Mesenchymal stem cell (in vitro differentiated cells and primary cell): Measurements from ENCODE around the gene DCDC1.

Experiments used
- DNase-seq: peaks from one replicate; pipeline ENCODE4 v3.0.0-alpha.2; 2013
- H2AFZ ChIP-seq: one replicate; pipeline ENCODE4 v1.6.1; 2013; ENCODE audit warnings: low read depth, mild to moderate bottlenecking, control low read depth, inconsistent platforms, low read length, moderate library complexity
- H2AK5ac ChIP-seq: 2 replicates; pipeline ENCODE4 v1.6.1; 2013; ENCODE audit warnings: low read length, moderate library complexity, mild to moderate bottlenecking, inconsistent platforms; ENCODE audit not compliant: severe bottlenecking
- H2BK120ac ChIP-seq: one replicate; pipeline ENCODE4 v1.6.1; 2013; ENCODE audit warnings: low read depth, mild to moderate bottlenecking, inconsistent platforms, low read length, moderate library complexity
- H2BK12ac ChIP-seq, 2 experiments: one replicate each; pipeline ENCODE4 v1.6.1; 2013; ENCODE audit warnings: inconsistent platforms in 2 of 2, low read length in 2 of 2, mild to moderate bottlenecking in 2 of 2, moderate library complexity in 2 of 2, control low read depth in 1 of 2
- H2BK15ac ChIP-seq: one replicate; pipeline ENCODE4 v1.6.1; 2013; ENCODE audit warnings: mild to moderate bottlenecking, low read depth, inconsistent platforms; ENCODE audit not compliant: poor library complexity, severe bottlenecking
- H2BK5ac ChIP-seq: 2 replicates; pipeline ENCODE4 v1.6.1; 2013; ENCODE audit warnings: low read depth, mild to moderate bottlenecking, low read length, control low read depth, inconsistent platforms; ENCODE audit not compliant: poor library complexity, severe bottlenecking
- H3K14ac ChIP-seq, 2 experiments: one replicate each; pipeline ENCODE4 v1.6.1; 2013; ENCODE audit warnings: inconsistent platforms in 2 of 2, low read length in 2 of 2, control low read depth in 1 of 2, mild to moderate bottlenecking in 1 of 2, moderate library complexity in 1 of 2
- H3K18ac ChIP-seq, 2 experiments: one replicate each; pipeline ENCODE4 v1.6.1; 2013; ENCODE audit warnings: inconsistent platforms in 2 of 2, low read length in 2 of 2, control low read depth in 1 of 2, low read depth in 1 of 2, mild to moderate bottlenecking in 1 of 2
- H3K23ac ChIP-seq, 2 experiments: one replicate each; pipeline ENCODE4 v1.6.1; 2013; ENCODE audit warnings: inconsistent platforms in 2 of 2, low read length in 2 of 2, mild to moderate bottlenecking in 2 of 2, moderate library complexity in 2 of 2, control low read depth in 1 of 2
- H3K27ac ChIP-seq: 2 replicates; pipeline ENCODE4 v1.5.1; 2013; ENCODE audit warnings: mild to moderate bottlenecking, moderate library complexity, low read length, control low read depth, inconsistent platforms; ENCODE audit not compliant: poor library complexity, severe bottlenecking
- H3K27me3 ChIP-seq, 2 experiments: 2 replicates each; pipeline versions ENCODE4 v1.6.1 to v1.7.0; 2013; ENCODE audit warnings: low read length in 2 of 2, mild to moderate bottlenecking in 2 of 2, moderate library complexity in 2 of 2, control low read depth in 1 of 2, inconsistent platforms in 1 of 2; ENCODE audit not compliant: control insufficient read depth in 1 of 2, insufficient read depth in 1 of 2
- H3K36me3 ChIP-seq, 2 experiments: 2 replicates each; pipeline versions ENCODE4 v1.6.1 to v1.7.0; 2013; ENCODE audit warnings: low read length in 2 of 2, control low read depth in 1 of 2, inconsistent platforms in 1 of 2, low read depth in 1 of 2, mild to moderate bottlenecking in 1 of 2; ENCODE audit not compliant: insufficient read depth in 2 of 2, control insufficient read depth in 1 of 2
- H3K4ac ChIP-seq, 2 experiments: one replicate each; pipeline ENCODE4 v1.6.1; 2013; ENCODE audit warnings: inconsistent platforms in 2 of 2, low read length in 2 of 2, mild to moderate bottlenecking in 2 of 2, moderate library complexity in 2 of 2, control low read depth in 1 of 2, low read depth in 1 of 2
- H3K4me1 ChIP-seq: 2 replicates; pipeline ENCODE4 v1.6.1; 2013; ENCODE audit warnings: low read depth, low read length, control low read depth; ENCODE audit not compliant: control insufficient read depth, insufficient read depth
- H3K4me2 ChIP-seq: 2 replicates; pipeline ENCODE4 v1.6.1; 2013; ENCODE audit warnings: low read length, mild to moderate bottlenecking, inconsistent platforms; ENCODE audit not compliant: poor library complexity, severe bottlenecking
- H3K4me3 ChIP-seq, 2 experiments: 2 replicates each; pipeline versions ENCODE4 v1.5.1 to v1.7.0; 2013; ENCODE audit warnings: low read length in 2 of 2, mild to moderate bottlenecking in 2 of 2, control low read depth in 1 of 2, low read depth in 1 of 2; ENCODE audit not compliant: insufficient read depth in 1 of 2
- H3K79me1 ChIP-seq: replicated peaks from 2 replicates; pipeline ENCODE4 v1.6.1; 2013; ENCODE audit warnings: mild to moderate bottlenecking, control low read depth, low read length, inconsistent platforms; ENCODE audit not compliant: poor library complexity, severe bottlenecking
- H3K9ac ChIP-seq: 2 replicates; pipeline ENCODE4 v1.7.0; 2013; ENCODE audit warnings: mild to moderate bottlenecking, low read length, moderate library complexity
- H3K9me3 ChIP-seq: 2 replicates; pipeline ENCODE4 v1.7.0; 2013; ENCODE audit warnings: mild to moderate bottlenecking, low read length; ENCODE audit not compliant: control insufficient read depth
- H4K8ac ChIP-seq: one replicate; pipeline ENCODE4 v1.6.1; 2013; ENCODE audit warnings: inconsistent platforms, mild to moderate bottlenecking, low read length, moderate library complexity
- H4K91ac ChIP-seq: one replicate; pipeline ENCODE4 v1.6.1; 2013; ENCODE audit warnings: mild to moderate bottlenecking, low read length, inconsistent platforms
- WGBS: methylation state at CpG from one replicate; pipeline ENCODE4 v1.1.7; 2013; ENCODE audit warnings: mixed read lengths; 5-methylcytosine and 5-hydroxymethylcytosine counted together

Gene DCDC1

DNA sequence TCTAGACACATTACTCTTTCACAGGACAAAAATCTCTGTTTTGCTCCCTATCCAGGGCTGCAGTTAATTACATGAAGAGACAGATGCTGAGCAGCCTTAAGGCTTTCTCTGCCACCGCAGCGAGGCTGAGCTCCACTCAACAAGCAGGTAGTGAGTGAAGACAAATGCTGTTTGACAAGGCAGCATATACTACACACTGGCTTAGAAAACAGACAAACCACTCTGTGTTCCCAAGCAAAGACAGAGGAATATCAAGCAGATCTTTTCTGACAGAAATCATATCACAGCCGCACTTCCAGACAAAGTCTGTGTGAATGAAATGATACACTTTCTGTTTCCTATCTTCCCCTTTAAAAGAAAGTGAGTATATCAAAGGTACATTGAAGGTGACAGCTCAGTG lies 368.1 kb downstream of the DCDC1 start:
- Histone ChIP-seq H3K27me3 (peaks cover 0 to 2% of the 10 kb centered on the region in 2 experiments), H3K4me2 (no peak overlapping the region), H2BK120ac (no peak overlapping the region), H3K36me3 (no peaks in the 10 kb centered on the region), H3K4me3 (no peak overlapping the region), H3K4me1 (no peaks in the 10 kb centered on the region), H3K79me1 (no peaks in the 10 kb centered on the region), H2AFZ (no peak overlapping the region), H2BK15ac (no peak overlapping the region), H2BK12ac (no peak overlapping the region), H3K9ac (no peak overlapping the region), H2AK5ac (no peak overlapping the region), H4K8ac (no peak overlapping the region), H2BK5ac (no peak overlapping the region), H3K18ac (no peak overlapping the region), H3K14ac (no peak overlapping the region), H3K9me3 (no peaks in the 10 kb centered on the region), H3K23ac (no peak overlapping the region), H3K4ac (no peak overlapping the region), H4K91ac (no peak overlapping the region), H3K27ac (no peak overlapping the region)
- WGBS: 75% methylated on average over 3 of the region's 3 CpGs
- DNase-seq: no peak

- no peaks in the 10 kb centered on the region for H3K4me1 ChIP-seq
- no peak overlapping the region for H3K4me2 ChIP-seq
- H2BK15ac ChIP-seq: no peak overlapping the region
- H3K23ac ChIP-seq: no peak overlapping the region
- no peak overlapping the region for H3K14ac ChIP-seq
- H3K4ac ChIP-seq: no peak overlapping the region
- no peaks in the 10 kb centered on the region for H3K79me1 ChIP-seq
- no peak overlapping the region for H2AFZ ChIP-seq
- H2BK12ac ChIP-seq: no peak overlapping the region
- no peak overlapping the region for H3K4me3 ChIP-seq
- H3K9me3 ChIP-seq: no peaks in the 10 kb centered on the region
- no peak overlapping the region for H2BK5ac ChIP-seq
- no peak overlapping the region for H4K8ac ChIP-seq
- H3K18ac ChIP-seq: no peak overlapping the region
- H4K91ac ChIP-seq: no peak overlapping the region
- no peak for DNase-seq
- H3K9ac ChIP-seq: no peak overlapping the region
- no peak overlapping the region for H2BK120ac ChIP-seq
- no peak overlapping the region for H2AK5ac ChIP-seq
- no peak overlapping the region for H3K27ac ChIP-seq
- H3K36me3 ChIP-seq: no peaks in the 10 kb centered on the region
- H3K27me3 ChIP-seq: peaks cover 0 to 2% of the 10 kb centered on the region in 2 experiments
Measured at GRCh38 chr11:31000381-31000780, 369.2 kb downstream of the DCDC1 start.

GRCh38 chr11:30992513-30992849 lies 377.1 kb downstream of the DCDC1 start:
- Histone ChIP-seq H3K27ac (no peak overlapping the region), H3K4ac (no peak overlapping the region), H2AFZ (no peak overlapping the region), H3K4me3 (no peak overlapping the region), H3K36me3 (no peaks in the 10 kb centered on the region), H3K4me1 (no peaks in the 10 kb centered on the region), H2BK15ac (no peak overlapping the region), H3K18ac (no peak overlapping the region), H3K23ac (no peak overlapping the region), H3K27me3 (no peaks in the 10 kb centered on the region), H2AK5ac (no peak overlapping the region), H2BK12ac (no peak overlapping the region), H3K9ac (no peak overlapping the region), H2BK5ac (no peak overlapping the region), H4K91ac (no peak overlapping the region), H2BK120ac (no peak overlapping the region), H3K4me2 (no peak overlapping the region), H3K14ac (no peak overlapping the region), H3K79me1 (no peaks in the 10 kb centered on the region), H3K9me3 (no peaks in the 10 kb centered on the region), H4K8ac (no peak overlapping the region)
- DNase-seq: no peak
- 29% methylated on average over 1 of the region's 1 CpG for WGBS

DNA sequence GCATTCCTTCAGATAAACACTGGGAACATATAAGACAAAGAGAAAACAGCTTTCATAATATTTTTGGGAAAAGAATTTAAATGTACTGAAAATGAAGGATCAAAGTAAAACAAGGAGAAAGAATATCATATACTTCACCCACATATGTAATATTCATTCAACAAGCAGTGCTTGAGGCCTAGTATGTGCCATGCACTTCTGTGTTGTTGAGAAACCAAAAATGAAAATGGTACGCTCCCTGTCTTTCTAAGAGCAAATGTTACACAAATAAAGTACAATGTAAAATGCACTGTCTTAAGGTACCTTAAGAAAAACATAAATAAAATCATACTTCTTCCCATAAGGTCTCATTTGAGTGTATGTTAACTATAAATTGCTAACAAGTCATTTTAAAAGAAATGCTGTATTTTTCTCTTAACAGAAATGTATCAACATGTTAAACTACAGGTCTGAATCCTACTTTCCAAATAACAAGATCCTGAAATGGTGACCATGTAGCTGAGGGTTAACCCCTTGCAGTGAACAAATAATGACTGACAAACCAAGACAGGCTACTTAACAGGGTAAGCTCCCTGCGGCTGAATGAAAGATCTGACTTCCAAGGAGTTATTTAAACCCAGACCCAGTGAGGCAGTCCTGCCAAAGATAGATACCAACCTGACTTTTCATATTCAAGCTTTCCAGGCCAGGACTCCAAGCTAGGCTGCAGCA lies 377.6 kb downstream of the DCDC1 start:
- Histone ChIP-seq H3K27me3 (no peaks in the 10 kb centered on the region), H3K9me3 (no peaks in the 10 kb centered on the region), H2AFZ (no peak overlapping the region), H3K4me2 (no peak overlapping the region), H2BK120ac (no peak overlapping the region), H4K8ac (no peak overlapping the region), H2BK12ac (no peak overlapping the region), H3K23ac (no peak overlapping the region), H3K9ac (no peak overlapping the region), H3K79me1 (no peaks in the 10 kb centered on the region), H2BK5ac (no peak overlapping the region), H3K14ac (no peak overlapping the region), H3K4ac (no peak overlapping the region), H3K4me1 (no peaks in the 10 kb centered on the region), H4K91ac (no peak overlapping the region), H3K27ac (no peak overlapping the region), H3K18ac (no peak overlapping the region), H2BK15ac (no peak overlapping the region), H2AK5ac (no peak overlapping the region), H3K4me3 (no peak overlapping the region), H3K36me3 (no peaks in the 10 kb centered on the region)
- DNase-seq: no peak
- WGBS: 90% methylated on average over 1 of the region's 2 CpGs
